ENCODE data around the gene CUEDC2.

Gene CUEDC2

DNA sequence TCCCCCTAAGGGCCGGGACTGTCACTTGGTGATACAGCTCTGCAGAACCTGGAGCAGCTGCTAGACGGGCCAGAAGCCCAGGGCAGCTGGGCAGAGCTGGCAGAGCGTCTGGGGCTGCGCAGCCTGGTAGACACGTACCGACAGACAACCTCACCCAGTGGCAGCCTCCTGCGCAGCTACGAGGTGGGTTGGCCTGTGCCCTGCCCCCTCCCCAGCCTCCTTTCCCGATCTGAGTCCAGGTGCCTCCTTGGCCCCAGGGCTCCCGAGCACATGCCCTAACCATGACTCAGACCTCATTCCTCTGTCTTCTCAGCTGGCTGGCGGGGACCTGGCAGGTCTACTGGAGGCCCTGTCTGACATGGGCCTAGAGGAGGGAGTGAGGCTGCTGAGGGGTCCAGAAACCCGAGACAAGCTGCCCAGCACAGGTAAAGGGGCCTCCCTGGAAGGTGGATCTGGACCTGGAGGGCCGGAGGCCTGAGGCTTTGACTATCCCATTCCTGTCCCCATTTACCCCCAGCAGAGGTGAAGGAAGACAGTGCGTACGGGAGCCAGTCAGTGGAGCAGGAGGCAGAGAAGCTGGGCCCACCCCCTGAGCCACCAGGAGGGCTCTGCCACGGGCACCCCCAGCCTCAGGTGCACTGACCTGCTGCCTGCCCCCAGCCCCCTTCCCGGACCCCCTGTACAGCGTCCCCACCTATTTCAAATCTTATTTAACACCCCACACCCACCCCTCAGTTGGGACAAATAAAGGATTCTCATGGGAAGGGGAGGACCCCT, 30.5 kb downstream of the CUEDC2 start:
- in situ Hi-C loops (cut with MboI; ENCODE audit: low pct_unique_long_range_greater_than_20kb, low sequenced_read_pairs), result no loop called here

DNA sequence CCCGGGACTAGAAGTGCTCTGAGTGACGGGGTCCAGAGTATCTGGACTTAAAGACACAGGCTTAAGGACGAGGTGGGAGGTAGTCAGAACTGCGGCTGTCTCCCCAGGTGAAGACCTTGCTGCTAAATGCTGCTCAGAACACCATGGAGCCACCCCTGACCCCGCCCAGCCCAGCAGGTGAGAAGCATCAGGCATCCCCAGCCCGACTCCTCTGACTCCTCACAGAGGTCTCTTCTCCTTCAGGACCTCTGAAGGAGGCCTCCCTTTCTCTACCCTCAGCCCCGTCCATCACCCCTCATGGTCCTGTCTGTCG, 31.1 kb downstream of the CUEDC2 start:
- no peak for DNase-seq
- in situ Hi-C loops (cut with MboI; ENCODE audit: low pct_unique_long_range_greater_than_20kb, low sequenced_read_pairs), result no loop called here

More for the DNA sequence above, 30.5 kb downstream of the CUEDC2 start:
- DNase-seq, result no peak

DNA sequence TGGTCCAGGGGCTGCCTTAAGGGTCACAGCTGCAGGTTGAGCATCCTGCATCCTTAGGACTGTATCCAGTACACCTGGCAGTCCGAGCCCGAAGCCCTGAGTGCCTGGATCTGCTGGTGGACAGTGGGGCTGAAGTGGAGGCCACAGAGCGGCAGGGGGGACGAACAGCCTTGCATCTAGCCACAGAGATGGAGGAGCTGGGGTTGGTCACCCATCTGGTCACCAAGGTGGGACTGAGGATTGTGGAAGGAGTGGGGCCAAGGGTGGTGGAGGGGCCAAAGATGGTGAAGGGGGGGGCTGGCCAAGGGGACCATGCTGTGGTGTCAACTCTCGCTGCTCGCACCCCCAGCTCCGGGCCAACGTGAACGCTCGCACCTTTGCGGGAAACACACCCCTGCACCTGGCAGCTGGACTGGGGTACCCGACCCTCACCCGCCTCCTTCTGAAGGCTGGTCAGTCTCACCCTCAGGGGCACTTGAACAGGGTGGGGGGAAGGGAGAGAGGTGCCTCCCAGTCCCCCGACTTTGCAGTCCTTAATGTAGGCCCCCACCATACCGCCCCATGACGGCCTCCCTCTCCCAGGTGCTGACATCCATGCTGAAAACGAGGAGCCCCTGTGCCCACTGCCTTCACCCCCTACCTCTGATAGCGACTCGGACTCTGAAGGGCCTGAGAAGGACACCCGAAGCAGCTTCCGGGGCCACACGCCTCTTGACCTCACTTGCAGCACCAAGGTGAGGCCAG, 31.6 kb downstream of the CUEDC2 start:
- DNase-seq, result no peak
- in situ Hi-C loops (cut with MboI; ENCODE audit: low pct_unique_long_range_greater_than_20kb, low sequenced_read_pairs), result no loop called here

DNA sequence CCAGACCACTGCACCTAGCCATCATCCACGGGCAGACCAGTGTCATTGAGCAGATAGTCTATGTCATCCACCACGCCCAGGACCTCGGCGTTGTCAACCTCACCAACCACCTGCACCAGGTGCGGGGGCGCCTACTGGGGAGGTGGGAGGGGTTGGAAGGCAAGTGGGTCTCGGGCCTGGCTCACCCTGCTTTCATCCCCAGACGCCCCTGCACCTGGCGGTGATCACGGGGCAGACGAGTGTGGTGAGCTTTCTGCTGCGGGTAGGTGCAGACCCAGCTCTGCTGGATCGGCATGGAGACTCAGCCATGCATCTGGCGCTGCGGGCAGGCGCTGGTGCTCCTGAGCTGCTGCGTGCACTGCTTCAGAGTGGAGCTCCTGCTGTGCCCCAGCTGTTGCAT, 32.3 kb downstream of the CUEDC2 start:
- in situ Hi-C loops (cut with MboI; ENCODE audit: low pct_unique_long_range_greater_than_20kb, low sequenced_read_pairs), result no loop called here

DNA sequence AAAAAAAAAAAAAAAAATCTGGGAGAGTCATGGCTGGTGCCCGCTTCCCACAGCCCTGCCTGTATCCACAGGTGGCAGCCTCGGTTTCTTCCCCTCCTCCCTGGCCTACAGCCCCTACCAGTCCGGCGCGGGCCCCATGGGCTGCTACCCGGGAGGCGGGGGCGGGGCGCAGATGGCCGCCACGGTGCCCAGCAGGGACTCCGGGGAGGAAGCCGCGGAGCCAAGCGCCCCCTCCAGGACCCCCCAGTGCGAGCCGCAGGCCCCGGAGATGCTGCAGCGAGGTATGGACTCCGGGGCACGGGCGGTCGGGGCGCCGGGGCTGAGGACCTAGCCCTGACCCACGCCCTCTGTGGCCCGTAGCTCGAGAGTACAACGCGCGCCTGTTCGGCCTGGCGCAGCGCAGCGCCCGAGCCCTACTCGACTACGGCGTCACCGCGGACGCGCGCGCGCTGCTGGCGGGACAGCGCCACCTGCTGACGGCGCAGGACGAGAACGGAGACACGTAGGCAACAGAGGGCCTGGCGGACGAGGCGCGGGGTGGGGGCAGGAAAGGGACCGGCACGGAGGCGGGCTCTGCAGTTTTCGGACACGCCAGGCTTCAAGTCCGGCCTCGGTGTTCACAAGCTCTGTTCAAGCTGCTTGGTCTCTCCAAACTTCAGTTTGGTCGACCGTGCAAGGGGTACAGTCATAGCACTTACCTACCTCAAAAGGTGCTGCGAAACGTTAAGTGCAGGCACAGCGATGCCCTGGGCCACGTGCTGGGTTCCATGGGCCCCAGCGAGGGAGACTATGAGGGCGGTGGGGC, 33.0 kb downstream of the CUEDC2 start:
- peak; percentile 84 for DNase-seq
- in situ Hi-C loops (cut with MboI; ENCODE audit: low pct_unique_long_range_greater_than_20kb, low sequenced_read_pairs), result no loop called here

More for the DNA sequence above, 32.3 kb downstream of the CUEDC2 start:
- DNase-seq, result no peak

DNA sequence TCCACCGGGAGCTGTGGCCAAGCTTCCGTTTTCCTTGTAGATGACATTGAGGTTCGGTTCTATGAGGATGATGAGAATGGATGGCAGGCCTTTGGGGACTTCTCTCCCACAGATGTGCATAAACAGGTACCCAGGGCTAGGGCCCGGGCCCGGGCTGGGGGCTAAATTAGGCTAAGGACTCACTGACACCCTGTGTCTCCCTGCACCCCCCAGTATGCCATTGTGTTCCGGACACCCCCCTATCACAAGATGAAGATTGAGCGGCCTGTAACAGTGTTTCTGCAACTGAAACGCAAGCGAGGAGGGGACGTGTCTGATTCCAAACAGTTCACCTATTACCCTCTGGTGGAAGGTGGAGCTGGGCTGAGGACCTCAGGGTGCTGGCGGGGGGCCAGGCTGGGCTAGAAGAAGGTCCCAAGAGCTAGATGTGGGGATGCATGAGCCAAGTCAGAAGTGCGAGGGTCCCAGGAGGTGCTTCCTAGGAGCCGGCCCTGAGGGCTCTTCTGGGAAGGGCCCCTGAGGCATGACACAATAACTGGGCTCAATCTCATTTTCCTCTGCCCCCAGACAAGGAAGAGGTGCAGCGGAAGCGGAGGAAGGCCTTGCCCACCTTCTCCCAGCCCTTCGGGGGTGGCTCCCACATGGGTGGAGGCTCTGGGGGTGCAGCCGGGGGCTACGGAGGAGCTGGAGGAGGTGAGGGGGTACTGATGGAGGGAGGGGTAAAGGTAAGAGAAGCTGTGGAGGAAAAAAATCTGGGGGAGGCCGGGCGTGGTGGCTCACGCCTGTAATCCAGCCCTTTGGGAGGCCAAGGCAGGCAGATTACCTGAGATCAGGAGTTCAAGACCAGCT, 34.0 kb downstream of the CUEDC2 start:
- no peak for DNase-seq
- in situ Hi-C loops (cut with MboI; ENCODE audit: low pct_unique_long_range_greater_than_20kb, low sequenced_read_pairs), result no loop called here

DNA sequence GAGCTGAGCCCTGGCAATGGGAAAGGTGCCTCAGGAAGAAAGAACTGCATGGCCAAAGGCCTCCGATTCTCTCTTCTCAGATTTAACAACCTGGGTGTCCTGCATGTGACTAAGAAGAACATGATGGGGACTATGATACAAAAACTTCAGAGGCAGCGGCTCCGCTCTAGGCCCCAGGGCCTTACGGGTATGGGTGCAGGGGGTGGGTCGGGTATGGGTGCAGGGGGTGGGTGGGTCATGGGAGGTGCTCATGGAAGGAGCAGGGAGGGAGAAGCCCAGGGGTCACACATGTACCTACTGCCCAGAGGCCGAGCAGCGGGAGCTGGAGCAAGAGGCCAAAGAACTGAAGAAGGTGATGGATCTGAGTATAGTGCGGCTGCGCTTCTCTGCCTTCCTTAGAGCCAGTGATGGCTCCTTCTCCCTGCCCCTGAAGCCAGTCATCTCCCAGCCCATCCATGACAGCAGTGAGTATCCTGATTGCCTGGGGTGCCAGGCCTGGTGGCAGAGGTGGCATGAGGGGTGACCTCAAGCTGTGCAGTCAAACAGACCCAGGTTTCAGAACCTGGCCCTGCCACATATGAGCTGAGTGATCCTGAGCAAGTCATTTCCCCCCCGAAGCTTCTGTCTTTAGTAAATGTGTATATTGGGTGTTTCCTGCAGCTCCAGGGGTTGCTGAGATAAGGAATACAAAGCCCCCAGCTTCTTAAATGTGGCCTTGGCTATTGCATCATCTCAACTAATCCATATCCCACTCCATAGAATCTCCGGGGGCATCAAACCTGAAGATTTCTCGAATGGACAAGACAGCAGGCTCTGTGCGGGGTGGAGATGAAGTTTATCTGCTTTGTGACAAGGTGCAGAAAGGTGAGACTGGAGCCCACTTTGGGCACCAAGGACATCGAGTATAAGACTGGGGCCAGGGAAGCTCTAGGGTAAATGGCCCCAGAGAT, 34.9 kb downstream of the CUEDC2 start:
- DNase-seq, result no peak
- in situ Hi-C loops (cut with MboI; ENCODE audit: low pct_unique_long_range_greater_than_20kb, low sequenced_read_pairs), result no loop called here

DNA sequence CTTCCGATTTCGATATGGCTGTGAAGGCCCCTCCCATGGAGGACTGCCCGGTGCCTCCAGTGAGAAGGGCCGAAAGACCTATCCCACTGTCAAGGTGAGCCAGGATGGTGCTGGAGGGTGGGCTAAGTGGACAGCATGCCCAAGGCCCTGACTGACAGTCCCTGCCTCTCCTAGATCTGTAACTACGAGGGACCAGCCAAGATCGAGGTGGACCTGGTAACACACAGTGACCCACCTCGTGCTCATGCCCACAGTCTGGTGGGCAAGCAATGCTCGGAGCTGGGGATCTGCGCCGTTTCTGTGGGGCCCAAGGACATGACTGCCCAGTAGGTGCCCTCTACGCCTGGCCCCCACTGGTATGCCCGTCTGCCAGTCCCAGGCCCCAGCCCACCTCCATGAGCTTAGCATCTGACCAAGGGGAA, 35.6 kb downstream of the CUEDC2 start:
- in situ Hi-C loops (cut with MboI; ENCODE audit: low pct_unique_long_range_greater_than_20kb, low sequenced_read_pairs), result no loop called here
- DNase-seq, result no peak

DNA sequence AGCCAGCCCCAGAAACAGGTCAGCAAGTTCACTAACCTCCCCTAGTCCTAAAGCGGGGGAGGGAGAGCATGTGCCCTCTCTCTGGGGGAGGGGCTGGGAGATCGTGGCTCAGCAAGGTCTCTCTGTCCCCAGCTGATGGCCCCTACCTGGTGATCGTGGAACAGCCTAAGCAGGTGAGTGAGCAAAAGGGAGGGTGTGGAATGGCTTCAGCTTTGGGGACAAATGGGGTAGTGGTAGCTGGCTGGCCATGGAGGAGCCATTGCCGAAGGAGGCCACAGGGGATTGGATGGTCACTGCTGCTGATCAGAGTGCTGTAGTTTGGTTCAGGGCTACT, 36.1 kb downstream of the CUEDC2 start:
- in situ Hi-C loops (cut with MboI; ENCODE audit: low pct_unique_long_range_greater_than_20kb, low sequenced_read_pairs), result no loop called here
- DNase-seq, result no peak

DNA sequence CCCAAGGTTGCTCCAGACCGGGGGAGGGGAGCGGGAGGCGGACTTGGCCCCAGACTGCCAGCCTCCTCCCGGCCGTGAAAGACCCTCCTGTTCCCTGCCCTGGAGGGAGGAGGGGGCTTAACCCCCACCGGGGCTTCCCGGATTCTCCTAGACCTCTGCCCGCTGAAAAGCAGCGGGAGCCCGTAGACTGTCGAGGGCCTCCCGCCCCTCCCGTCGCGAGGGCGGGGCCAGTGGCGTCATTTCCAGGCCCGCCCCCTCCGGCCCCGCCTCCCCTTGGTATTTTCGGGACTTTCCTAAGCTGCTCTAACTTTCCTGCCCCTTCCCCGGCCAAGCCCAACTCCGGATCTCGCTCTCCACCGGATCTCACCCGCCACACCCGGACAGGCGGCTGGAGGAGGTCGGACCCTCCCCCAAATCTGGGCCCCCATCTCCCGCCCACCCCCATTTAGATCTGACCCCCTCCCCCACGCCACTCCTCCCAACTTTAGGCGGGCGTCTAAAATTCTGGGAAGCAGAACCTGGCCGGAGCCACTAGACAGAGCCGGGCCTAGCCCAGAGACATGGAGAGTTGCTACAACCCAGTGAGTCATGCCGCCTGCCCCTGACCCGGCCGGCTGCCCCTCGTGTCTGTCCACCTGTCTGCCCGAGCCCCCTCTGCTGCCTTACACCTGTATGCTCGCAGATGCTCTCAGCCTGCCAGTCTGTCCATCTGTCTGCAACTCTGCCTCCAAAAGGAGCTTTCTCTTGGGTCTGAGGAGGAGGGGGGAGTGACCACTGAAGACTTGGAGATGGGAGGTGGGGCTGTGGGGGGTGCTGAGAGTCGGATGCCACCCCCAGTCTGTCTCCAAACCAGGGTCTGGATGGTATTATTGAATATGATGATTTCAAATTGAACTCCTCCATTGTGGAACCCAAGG, 36.7 kb downstream of the CUEDC2 start, which contains the start of gene NFKB2:
NFKB2 (plus strand) TSS at position 306 of the 917 bp plus-strand sequence; CDS start at position 561, 255 bp downstream.
- peak; percentile 81 for DNase-seq
- in situ Hi-C loops (cut with MboI; ENCODE audit: low pct_unique_long_range_greater_than_20kb, low sequenced_read_pairs), result no loop called here

DNA sequence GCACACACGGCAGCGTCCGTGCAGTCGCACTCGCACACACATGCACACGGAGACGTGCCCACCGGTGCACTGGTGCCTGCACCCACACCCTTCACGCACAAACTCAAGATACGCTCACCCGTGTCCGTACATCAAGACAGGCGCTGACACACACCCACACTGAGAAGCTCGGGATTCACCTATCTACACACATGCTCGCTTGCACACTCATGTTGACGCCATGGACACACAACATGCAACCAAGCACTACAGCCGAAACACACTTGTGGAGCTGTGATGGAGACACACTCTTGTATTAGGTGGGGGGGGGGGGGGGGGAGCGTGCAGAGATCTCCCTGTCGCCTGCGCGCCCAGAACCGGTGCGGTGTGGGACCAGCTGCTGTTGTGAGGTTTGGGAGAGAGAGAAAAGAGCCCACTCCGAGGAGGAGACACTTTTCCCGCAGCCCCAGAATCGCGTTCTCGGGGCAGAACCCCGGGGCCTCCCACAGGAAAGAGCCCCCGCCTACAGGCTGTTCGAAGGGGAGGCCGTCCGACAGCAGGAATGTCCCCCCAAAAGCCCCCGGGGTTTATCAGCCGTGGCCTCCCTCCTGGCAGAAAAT, 37.5 kb downstream of the CUEDC2 start:
- in situ Hi-C loops (cut with MboI; ENCODE audit: low pct_unique_long_range_greater_than_20kb, low sequenced_read_pairs), result no loop called here
- DNase-seq, result peak; percentile 53

DNA sequence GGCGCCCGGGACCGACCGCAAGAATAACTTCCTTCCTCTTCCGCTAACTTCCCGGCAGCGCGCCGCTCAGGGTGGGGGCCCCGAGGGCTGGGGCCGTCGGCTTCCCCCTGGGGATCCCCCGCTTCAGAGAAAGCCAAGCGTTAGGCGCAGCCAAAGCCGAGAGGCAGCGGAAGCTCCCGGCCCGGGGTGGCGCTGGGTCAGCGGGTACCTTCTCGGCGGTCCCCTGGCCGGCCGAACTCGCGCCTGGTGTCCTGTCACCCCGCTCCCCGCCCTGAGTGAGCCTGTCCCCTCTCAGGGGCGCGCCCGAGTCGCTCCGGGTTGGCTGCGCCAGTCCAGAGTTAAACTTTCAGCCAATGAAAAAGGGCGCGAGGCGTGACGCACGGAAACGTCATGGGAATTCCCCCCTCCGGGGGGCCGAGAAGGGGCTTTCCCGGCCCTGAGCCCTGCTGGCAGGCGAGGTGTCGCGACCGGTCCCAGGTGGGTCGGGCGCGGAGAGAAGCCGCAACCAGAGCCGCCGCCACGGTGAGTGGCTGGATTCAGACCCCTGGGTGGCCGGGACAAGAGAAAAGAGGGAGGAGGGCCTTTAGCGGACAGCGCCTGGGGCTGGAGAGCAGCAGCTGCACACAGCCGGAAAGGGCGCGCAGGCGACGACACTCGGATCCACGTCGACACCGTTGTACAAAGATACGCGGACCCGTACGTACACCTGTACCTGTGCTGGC, 38.1 kb downstream of the CUEDC2 start:
- in situ Hi-C loops (cut with MboI; ENCODE audit: low pct_unique_long_range_greater_than_20kb, low sequenced_read_pairs), result no loop called here
- DNase-seq, result peak; percentile 94

DNA sequence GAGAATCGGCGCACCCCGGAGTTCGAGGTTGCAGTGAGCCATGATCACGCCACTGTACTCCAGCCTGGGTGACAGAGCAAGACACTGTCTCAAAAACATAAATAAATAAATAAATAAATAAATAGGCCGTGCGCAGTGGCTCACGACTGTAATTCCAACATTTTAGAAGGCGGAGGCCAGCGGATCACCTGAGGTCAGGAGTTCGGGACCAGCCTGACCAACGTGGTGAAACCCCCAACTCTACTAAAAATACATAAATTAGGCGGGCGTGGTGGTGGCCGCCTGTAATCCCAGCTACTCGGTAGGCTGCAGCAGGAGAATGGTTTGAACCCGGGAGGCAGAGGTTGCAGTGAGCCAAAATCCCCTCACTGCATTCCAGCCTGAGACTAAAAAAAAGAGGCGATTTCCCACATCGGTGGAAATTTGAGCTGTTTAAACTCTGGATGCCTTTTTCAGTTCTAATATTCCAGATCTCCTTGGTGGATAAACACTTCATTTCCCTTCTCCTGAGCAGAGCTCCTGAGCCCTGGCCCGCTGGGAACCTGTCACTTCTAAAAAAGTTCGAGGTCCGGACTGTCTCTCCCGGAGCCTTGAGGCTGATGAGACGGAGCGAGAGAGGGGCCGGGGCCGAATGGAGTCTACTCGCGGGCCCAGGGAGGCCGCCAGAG, 38.8 kb downstream of the CUEDC2 start:
- in situ Hi-C loops (cut with MboI; ENCODE audit: low pct_unique_long_range_greater_than_20kb, low sequenced_read_pairs), result no loop called here
- no peak for DNase-seq

DNA sequence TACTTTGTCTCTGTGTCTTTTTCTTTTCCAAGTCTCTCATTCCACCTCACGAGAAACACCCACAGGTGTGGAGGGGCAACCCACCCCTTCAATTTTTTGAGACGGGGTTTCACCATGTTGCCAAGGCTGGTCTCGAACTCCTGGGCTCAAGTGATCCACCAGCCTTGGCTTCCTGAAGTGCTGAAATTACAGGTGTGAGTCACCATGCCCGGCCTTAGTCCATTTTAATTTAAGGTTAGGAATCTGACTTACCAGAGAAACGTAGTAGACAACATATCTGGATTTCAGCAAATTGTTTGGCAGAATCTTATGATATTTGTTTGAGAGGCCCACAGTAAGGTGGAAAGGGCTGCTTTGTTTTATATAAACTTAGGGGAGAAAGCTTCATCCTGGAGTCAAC, 40.1 kb downstream of the CUEDC2 start:
- in situ Hi-C loops (cut with MboI; ENCODE audit: low pct_unique_long_range_greater_than_20kb, low sequenced_read_pairs), result no loop called here
- no peak for DNase-seq

DNA sequence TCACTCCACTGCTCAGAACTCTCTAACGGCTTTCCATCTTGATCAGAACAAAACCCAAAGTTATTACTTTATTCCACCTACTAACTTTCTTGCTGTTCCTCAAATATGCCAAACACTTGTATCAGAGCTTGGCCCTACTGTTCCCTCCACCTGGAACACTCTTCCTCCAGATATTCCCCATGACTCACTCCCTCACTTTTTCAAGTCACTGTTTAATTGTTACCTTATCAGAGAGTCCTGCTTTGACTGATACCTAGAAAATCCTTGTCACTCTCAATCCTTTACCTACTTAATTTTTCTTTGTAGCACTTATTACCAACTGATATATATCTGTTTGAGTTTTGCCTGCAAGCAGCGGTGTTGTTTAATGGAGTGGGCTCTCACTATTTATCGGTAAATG, 42.5 kb downstream of the CUEDC2 start:
- in situ Hi-C loops (cut with MboI; ENCODE audit: low pct_unique_long_range_greater_than_20kb, low sequenced_read_pairs), result no loop called here
- DNase-seq, result no peak
